WTC11 (cell line): Measurements from ENCODE around the gene PRRX1. TPM values are rescaled to one million over a fixed set of nuclear protein-coding genes. Genes with fewer than 3 reads are reported as not detected.

Experiments
- ATAC-seq: fragments of 200-7000 bp; cut with Tn5 transposase; 2 replicates; pipeline ENCODE4 v1.10.0; 2021; ENCODE audit warnings: mild to moderate bottlenecking, moderate library complexity
- CTCF ChIA-PET: fragments of 300-600 bp; sonication (Branson Sonifier 250); formaldehyde crosslinking; loops from one replicate; lab custom pipeline; 2021; ENCODE audit warnings: antibody characterized with exemption; lab: Charles Lee
- POLR2A ChIA-PET: fragments of 350-600 bp; sonication (Branson Sonifier 250); formaldehyde crosslinking; loops from one replicate; lab custom pipeline; 2021; ENCODE audit warnings: antibody characterized with exemption; lab: Charles Lee
- DNase-seq: peaks from one replicate; pipeline ENCODE4 v3.0.0; 2021; ENCODE audit warnings: low spot score
- H3K27ac Mint-ChIP-seq: 2 replicates; pipeline ENCODE4 v1.8.0; 2021; ENCODE audit warnings: mixed read lengths
- H3K27me3 Mint-ChIP-seq: 2 replicates; pipeline ENCODE4 v1.8.0; 2021; ENCODE audit warnings: low read depth, mild to moderate bottlenecking, moderate library complexity, mixed read lengths
- H3K36me3 Mint-ChIP-seq: 2 replicates; pipeline ENCODE4 v1.8.0; 2021; ENCODE audit warnings: mixed read lengths
- H3K4me1 Mint-ChIP-seq: 2 replicates; pipeline ENCODE4 v1.8.0; 2022; ENCODE audit warnings: mixed read lengths
- H3K4me3 Mint-ChIP-seq: 2 replicates; pipeline ENCODE4 v1.8.0; 2021; ENCODE audit warnings: mild to moderate bottlenecking, moderate library complexity, mixed read lengths
- H3K9me3 Mint-ChIP-seq: 2 replicates; pipeline ENCODE4 v1.8.0; 2021; ENCODE audit warnings: mixed read lengths
- EMX1 ChIP-seq: fragments of 250-450 bp; sonication (Bioruptor Pico); IDR thresholded peaks from 2 replicates; pipeline ENCODE4 v1.8.0; 2021; ENCODE audit warnings: mild to moderate bottlenecking
- GABPB1 ChIP-seq: sonication (generic); formaldehyde crosslinking; IDR thresholded peaks from 2 replicates; pipeline ENCODE4 v1.8.1; 2023; ENCODE audit warnings: mild to moderate bottlenecking, missing genetic modification reagents
- MYBL2 ChIP-seq: sonication (generic); formaldehyde crosslinking; IDR thresholded peaks from 2 replicates; pipeline ENCODE4 v1.8.1; 2023; ENCODE audit warnings: mild to moderate bottlenecking, moderate library complexity, missing genetic modification reagents
- NR2C2 ChIP-seq: sonication (generic); formaldehyde crosslinking; IDR thresholded peaks from 2 replicates; pipeline ENCODE4 v1.8.0; 2022; ENCODE audit warnings: mild to moderate bottlenecking, missing genetic modification reagents
- RORB ChIP-seq: fragments of 250-450 bp; sonication (Bioruptor Pico); IDR thresholded peaks from 2 replicates; pipeline ENCODE4 v1.9.0; 2021; ENCODE audit warnings: mild to moderate bottlenecking
- SMAD3 ChIP-seq: sonication (generic); formaldehyde crosslinking; IDR thresholded peaks from 2 replicates; pipeline ENCODE4 v1.8.0; 2022; ENCODE audit warnings: missing genetic modification reagents, mild to moderate bottlenecking, borderline replicate concordance
- SMAD4 ChIP-seq: sonication (generic); formaldehyde crosslinking; IDR thresholded peaks from 2 replicates; pipeline ENCODE4 v1.8.0; 2022; ENCODE audit warnings: mild to moderate bottlenecking, missing genetic modification reagents
- SOX15 ChIP-seq: fragments of 250-450 bp; sonication (Bioruptor Pico); IDR thresholded peaks from 2 replicates; pipeline ENCODE4 v1.9.0; 2021; ENCODE audit warnings: mild to moderate bottlenecking
- TCF7 ChIP-seq: sonication (generic); formaldehyde crosslinking; IDR thresholded peaks from 2 replicates; pipeline ENCODE4 v1.8.0; 2022; ENCODE audit warnings: mild to moderate bottlenecking, low read depth, missing genetic modification reagents, moderate library complexity
- ZNF121 ChIP-seq: sonication (generic); formaldehyde crosslinking; IDR thresholded peaks from 2 replicates; pipeline ENCODE4 v1.8.0; 2023; ENCODE audit warnings: missing genetic modification reagents
- ZNF219 ChIP-seq: sonication (generic); formaldehyde crosslinking; IDR thresholded peaks from 2 replicates; pipeline ENCODE4 v1.8.0; 2023; ENCODE audit warnings: missing genetic modification reagents, mild to moderate bottlenecking, borderline replicate concordance
- total RNA-seq: library from RNA; stranded (reverse); gene quantifications from 3 replicates; pipeline ENCODE4 v1.2.3, GENCODE V29; 2021
- TF ChIP-seq, protein P1 (sequence below): sonication (generic); formaldehyde crosslinking; IDR thresholded peaks from 2 replicates; pipeline ENCODE4 v1.8.1; 2023; ENCODE audit warnings: mild to moderate bottlenecking, missing genetic modification reagents
- TF ChIP-seq, protein P2 (sequence below): sonication (generic); formaldehyde crosslinking; IDR thresholded peaks from 2 replicates; pipeline ENCODE4 v1.8.1; 2023; ENCODE audit warnings: mild to moderate bottlenecking, missing genetic modification reagents
- TF ChIP-seq, protein P3 (sequence below): sonication (generic); formaldehyde crosslinking; IDR thresholded peaks from 2 replicates; pipeline ENCODE4 v1.8.1; 2022; ENCODE audit warnings: mild to moderate bottlenecking, moderate library complexity, missing genetic modification reagents
- TF ChIP-seq, protein P4 (sequence below): sonication (generic); formaldehyde crosslinking; IDR thresholded peaks from 2 replicates; pipeline ENCODE4 v1.8.0; 2022; ENCODE audit warnings: mild to moderate bottlenecking, missing genetic modification reagents
- TF ChIP-seq, protein P5 (sequence below): sonication (generic); formaldehyde crosslinking; IDR thresholded peaks from 2 replicates; pipeline ENCODE4 v1.8.1; 2023; ENCODE audit warnings: mild to moderate bottlenecking, missing genetic modification reagents, borderline replicate concordance
- TF ChIP-seq, protein P6 (sequence below): fragments of 250-450 bp; sonication (Bioruptor Pico); IDR thresholded peaks from 2 replicates; pipeline ENCODE4 v1.9.0; 2021; ENCODE audit warnings: moderate library complexity, mild to moderate bottlenecking, inconsistent platforms, borderline replicate concordance
- TF ChIP-seq, protein P7 (sequence below): sonication (generic); formaldehyde crosslinking; IDR thresholded peaks from 2 replicates; pipeline ENCODE4 v1.8.0; 2022; ENCODE audit warnings: mild to moderate bottlenecking, missing genetic modification reagents
- TF ChIP-seq, protein P8 (sequence below): fragments of 250-450 bp; sonication (Bioruptor Pico); IDR thresholded peaks from 2 replicates; pipeline ENCODE4 v1.9.0; 2021; ENCODE audit warnings: mild to moderate bottlenecking

The PRRX1 gene
- total RNA-seq, 1 experiment from 2014 or later = 0.31 TPM

DNA sequence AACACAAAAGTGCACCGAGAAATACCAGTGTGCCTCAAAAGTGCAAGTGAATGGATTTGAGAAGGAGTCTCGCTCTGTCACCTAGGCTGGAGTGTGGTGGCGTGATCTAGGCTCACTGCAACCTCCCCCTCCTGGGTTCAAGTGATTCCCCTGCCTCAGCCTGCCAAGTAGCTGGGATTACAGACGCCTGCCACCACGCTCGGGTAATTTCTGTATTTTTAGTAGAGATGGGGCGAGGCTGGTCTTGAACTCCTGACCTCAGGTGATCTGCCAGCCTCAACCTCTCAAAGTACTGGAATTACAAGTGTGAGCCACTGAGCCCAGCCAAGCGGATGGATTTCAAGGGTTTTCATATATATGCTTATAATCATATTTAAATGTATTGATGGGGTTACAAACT is 35.8 kb downstream of the PRRX1 start:
- CTCF ChIA-PET = interaction anchor here (0.9 kb wide), 1 partner anchor 10 kb away, joined by 5 read pairs; no protein-coding TSS in a partner anchor
- H3K36me3 Mint-ChIP-seq = no peaks in the 10 kb centered on the region

DNA sequence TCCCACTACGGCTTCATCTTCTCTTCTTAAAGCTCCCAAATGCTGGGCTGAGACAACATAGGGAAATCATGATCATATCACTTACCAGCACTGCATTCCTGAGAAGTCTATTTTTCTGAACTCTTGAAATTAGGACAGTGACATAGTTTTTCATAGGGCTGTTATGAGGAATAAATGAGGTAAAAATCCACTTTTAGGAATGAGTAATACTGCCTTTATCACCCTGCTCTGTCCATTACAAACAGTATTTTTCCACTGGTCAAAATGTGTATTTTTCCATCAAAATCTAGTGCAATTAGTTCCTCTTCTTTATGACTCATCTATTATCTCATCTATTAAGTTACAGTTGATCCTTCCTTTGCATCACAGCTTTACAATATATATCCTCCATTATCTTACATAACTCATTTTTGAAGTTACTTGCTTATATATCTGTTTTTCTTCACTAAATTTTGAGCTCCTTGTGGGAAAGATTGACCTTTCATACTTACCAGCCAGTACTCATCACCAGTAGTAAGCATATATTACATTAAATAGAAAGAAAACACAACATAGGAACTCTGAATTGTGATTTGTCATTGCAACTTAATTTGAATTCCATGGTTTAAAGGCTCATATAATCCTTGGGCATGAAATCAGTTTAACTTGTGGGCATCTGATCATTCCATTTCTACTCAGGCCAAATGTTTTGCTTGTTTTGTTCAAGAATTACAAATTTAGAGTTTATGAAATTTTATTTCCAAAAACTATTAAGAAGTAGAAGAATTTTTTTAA is 37.1 kb downstream of the PRRX1 start:
- ATAC-seq (no peak), DNase-seq (no peak)
- ChIA-PET POLR2A (no interaction called here), CTCF (interaction anchor here (1.4 kb wide), 1 partner anchor 12 kb away, joined by 5 read pairs; no protein-coding TSS in a partner anchor)
- H3K27ac Mint-ChIP-seq = no peak overlapping the region
- no peaks in the 10 kb centered on the region for H3K9me3 Mint-ChIP-seq
- H3K36me3 Mint-ChIP-seq = no peaks in the 10 kb centered on the region
- no peaks in the 10 kb centered on the region for H3K27me3 Mint-ChIP-seq
- TF ChIP-seq, protein P1, sequence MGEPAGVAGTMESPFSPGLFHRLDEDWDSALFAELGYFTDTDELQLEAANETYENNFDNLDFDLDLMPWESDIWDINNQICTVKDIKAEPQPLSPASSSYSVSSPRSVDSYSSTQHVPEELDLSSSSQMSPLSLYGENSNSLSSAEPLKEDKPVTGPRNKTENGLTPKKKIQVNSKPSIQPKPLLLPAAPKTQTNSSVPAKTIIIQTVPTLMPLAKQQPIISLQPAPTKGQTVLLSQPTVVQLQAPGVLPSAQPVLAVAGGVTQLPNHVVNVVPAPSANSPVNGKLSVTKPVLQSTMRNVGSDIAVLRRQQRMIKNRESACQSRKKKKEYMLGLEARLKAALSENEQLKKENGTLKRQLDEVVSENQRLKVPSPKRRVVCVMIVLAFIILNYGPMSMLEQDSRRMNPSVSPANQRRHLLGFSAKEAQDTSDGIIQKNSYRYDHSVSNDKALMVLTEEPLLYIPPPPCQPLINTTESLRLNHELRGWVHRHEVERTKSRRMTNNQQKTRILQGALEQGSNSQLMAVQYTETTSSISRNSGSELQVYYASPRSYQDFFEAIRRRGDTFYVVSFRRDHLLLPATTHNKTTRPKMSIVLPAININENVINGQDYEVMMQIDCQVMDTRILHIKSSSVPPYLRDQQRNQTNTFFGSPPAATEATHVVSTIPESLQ (CRISPR knock-in tag) = no peak
- TF ChIP-seq, protein P2, sequence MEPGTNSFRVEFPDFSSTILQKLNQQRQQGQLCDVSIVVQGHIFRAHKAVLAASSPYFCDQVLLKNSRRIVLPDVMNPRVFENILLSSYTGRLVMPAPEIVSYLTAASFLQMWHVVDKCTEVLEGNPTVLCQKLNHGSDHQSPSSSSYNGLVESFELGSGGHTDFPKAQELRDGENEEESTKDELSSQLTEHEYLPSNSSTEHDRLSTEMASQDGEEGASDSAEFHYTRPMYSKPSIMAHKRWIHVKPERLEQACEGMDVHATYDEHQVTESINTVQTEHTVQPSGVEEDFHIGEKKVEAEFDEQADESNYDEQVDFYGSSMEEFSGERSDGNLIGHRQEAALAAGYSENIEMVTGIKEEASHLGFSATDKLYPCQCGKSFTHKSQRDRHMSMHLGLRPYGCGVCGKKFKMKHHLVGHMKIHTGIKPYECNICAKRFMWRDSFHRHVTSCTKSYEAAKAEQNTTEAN (CRISPR knock-in tag) = no peak
- TF ChIP-seq, protein P3, sequence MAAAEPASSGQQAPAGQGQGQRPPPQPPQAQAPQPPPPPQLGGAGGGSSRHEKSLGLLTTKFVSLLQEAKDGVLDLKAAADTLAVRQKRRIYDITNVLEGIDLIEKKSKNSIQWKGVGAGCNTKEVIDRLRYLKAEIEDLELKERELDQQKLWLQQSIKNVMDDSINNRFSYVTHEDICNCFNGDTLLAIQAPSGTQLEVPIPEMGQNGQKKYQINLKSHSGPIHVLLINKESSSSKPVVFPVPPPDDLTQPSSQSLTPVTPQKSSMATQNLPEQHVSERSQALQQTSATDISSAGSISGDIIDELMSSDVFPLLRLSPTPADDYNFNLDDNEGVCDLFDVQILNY (CRISPR knock-in tag) = no peak
- no peak overlapping the region for H3K4me3 Mint-ChIP-seq
- H3K4me1 Mint-ChIP-seq = peaks cover 3% of the 10 kb centered on the region; the same call in 1 of the 2 replicates

More for the DNA sequence above, 35.8 kb downstream of the PRRX1 start:
- POLR2A ChIA-PET = no interaction called here
- no peak for DNase-seq
- H3K4me1 Mint-ChIP-seq = peaks cover 3% of the 10 kb centered on the region; the same call in 1 of the 2 replicates
- no peak overlapping the region for H3K4me3 Mint-ChIP-seq
- H3K9me3 Mint-ChIP-seq = no peaks in the 10 kb centered on the region
- TF ChIP-seq ZNF219 (CRISPR knock-in tag) (no peak), SMAD4 (CRISPR knock-in tag) (no peak), RORB (no peak), GABPB1 (no peak), EMX1 (CRISPR knock-in tag) (no peak), TCF7 (CRISPR knock-in tag) (no peak), MYBL2 (CRISPR knock-in tag) (no peak), ZNF121 (no peak)
- TF ChIP-seq, protein P4, sequence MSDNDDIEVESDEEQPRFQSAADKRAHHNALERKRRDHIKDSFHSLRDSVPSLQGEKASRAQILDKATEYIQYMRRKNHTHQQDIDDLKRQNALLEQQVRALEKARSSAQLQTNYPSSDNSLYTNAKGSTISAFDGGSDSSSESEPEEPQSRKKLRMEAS (CRISPR knock-in tag) = no peak
- TF ChIP-seq, protein P5, sequence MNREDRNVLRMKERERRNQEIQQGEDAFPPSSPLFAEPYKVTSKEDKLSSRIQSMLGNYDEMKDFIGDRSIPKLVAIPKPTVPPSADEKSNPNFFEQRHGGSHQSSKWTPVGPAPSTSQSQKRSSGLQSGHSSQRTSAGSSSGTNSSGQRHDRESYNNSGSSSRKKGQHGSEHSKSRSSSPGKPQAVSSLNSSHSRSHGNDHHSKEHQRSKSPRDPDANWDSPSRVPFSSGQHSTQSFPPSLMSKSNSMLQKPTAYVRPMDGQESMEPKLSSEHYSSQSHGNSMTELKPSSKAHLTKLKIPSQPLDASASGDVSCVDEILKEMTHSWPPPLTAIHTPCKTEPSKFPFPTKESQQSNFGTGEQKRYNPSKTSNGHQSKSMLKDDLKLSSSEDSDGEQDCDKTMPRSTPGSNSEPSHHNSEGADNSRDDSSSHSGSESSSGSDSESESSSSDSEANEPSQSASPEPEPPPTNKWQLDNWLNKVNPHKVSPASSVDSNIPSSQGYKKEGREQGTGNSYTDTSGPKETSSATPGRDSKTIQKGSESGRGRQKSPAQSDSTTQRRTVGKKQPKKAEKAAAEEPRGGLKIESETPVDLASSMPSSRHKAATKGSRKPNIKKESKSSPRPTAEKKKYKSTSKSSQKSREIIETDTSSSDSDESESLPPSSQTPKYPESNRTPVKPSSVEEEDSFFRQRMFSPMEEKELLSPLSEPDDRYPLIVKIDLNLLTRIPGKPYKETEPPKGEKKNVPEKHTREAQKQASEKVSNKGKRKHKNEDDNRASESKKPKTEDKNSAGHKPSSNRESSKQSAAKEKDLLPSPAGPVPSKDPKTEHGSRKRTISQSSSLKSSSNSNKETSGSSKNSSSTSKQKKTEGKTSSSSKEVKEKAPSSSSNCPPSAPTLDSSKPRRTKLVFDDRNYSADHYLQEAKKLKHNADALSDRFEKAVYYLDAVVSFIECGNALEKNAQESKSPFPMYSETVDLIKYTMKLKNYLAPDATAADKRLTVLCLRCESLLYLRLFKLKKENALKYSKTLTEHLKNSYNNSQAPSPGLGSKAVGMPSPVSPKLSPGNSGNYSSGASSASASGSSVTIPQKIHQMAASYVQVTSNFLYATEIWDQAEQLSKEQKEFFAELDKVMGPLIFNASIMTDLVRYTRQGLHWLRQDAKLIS = no peak
- no peaks in the 10 kb centered on the region; the same call in 1 of the 2 replicates for H3K27me3 Mint-ChIP-seq
- ATAC-seq = no peak
- no peak overlapping the region for H3K27ac Mint-ChIP-seq

DNA sequence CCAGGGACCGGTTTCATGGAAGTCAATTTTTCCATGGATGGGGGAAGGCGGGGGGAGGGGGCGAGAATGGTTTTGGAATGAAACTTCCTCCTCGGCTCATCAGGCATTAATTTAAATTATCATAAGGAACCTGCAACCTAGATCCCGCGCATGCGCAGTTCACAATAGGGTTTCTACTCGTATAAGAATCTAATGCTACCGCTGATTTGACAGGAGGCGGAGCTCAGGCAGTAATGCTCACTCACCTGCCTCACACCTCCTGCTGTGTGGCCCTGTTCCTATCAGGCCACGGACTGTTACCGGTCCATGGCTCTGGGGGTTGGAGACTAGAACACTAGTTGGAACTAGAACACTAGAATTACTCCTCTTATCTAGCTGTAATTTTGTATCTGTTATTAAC is 38.0 kb downstream of the PRRX1 start:
- DNase-seq (peak; percentile 25), ATAC-seq (peak; percentile 32; the same call in 1 of the 2 replicates)
- Mint-ChIP-seq H3K9me3 (no peaks in the 10 kb centered on the region), H3K36me3 (no peaks in the 10 kb centered on the region), H3K4me3 (no peak overlapping the region), H3K4me1 (peaks cover 3% of the 10 kb centered on the region; the same call in 1 of the 2 replicates), H3K27ac (no peak overlapping the region), H3K27me3 (no peaks in the 10 kb centered on the region)
- CTCF ChIA-PET = no interaction called here
- POLR2A ChIA-PET = interaction anchor here (0.6 kb wide), 1 partner anchor 16 kb away, joined by 4 read pairs; no protein-coding TSS in a partner anchor
- TF ChIP-seq NR2C2 (CRISPR knock-in tag) = no peak
- TF ChIP-seq SMAD3 = no peak
- TF ChIP-seq, protein P6, sequence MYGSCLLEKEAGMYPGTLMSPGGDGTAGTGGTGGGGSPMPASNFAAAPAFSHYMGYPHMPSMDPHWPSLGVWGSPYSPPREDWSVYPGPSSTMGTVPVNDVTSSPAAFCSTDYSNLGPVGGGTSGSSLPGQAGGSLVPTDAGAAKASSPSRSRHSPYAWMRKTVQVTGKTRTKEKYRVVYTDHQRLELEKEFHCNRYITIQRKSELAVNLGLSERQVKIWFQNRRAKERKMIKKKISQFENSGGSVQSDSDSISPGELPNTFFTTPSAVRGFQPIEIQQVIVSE = no peak
- TF ChIP-seq, protein P7, sequence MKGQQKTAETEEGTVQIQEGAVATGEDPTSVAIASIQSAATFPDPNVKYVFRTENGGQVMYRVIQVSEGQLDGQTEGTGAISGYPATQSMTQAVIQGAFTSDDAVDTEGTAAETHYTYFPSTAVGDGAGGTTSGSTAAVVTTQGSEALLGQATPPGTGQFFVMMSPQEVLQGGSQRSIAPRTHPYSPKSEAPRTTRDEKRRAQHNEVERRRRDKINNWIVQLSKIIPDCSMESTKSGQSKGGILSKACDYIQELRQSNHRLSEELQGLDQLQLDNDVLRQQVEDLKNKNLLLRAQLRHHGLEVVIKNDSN (CRISPR knock-in tag) = no peak
- TF ChIP-seq, protein P8, sequence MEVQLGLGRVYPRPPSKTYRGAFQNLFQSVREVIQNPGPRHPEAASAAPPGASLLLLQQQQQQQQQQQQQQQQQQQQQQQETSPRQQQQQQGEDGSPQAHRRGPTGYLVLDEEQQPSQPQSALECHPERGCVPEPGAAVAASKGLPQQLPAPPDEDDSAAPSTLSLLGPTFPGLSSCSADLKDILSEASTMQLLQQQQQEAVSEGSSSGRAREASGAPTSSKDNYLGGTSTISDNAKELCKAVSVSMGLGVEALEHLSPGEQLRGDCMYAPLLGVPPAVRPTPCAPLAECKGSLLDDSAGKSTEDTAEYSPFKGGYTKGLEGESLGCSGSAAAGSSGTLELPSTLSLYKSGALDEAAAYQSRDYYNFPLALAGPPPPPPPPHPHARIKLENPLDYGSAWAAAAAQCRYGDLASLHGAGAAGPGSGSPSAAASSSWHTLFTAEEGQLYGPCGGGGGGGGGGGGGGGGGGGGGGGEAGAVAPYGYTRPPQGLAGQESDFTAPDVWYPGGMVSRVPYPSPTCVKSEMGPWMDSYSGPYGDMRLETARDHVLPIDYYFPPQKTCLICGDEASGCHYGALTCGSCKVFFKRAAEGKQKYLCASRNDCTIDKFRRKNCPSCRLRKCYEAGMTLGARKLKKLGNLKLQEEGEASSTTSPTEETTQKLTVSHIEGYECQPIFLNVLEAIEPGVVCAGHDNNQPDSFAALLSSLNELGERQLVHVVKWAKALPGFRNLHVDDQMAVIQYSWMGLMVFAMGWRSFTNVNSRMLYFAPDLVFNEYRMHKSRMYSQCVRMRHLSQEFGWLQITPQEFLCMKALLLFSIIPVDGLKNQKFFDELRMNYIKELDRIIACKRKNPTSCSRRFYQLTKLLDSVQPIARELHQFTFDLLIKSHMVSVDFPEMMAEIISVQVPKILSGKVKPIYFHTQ (CRISPR knock-in tag) = no peak
- no peak for TF ChIP-seq SOX15
